ENCODE results near the gene AGPAT1.
"Not testable (repeated sequence)": the region's sequence is repeated elsewhere in the genome, so short reads cannot be mapped to it uniquely, and the experiment has no call there.

AGPAT1 gene

GRCh38 chr6:32186151-32186840 is 10.4 kb upstream of the AGPAT1 start:
- not testable (repeated sequence) for DNase-seq (ENCODE audit: low read depth)

DNA sequence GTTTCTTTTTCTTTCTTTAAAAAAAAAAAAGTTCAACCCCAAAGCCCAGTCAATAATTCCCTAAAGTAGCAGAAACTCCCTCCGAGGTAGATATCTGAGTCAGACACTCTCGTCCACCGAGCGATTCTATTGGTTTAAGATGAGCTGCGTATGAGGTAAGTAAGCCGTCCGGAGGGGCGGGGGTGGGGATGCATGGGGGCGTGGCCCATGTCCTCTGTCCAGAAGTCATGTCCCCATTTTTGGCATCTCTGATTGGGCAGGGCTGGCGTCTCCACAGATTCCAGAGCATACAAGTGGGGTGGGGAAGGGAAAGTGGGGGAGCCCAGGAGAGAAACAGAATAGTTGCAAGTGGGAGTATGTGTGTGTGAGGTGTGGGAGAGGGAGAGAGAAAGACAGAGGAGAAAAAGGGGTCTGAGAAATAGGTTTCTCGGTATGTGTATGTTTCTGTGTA is 9.8 kb upstream of the AGPAT1 start:
- DNase-seq (ENCODE audit: low read depth), result peak; percentile 47

GRCh38 chr6:32184084-32184640 is 8.3 kb upstream of the AGPAT1 start, which contains the start of gene AGER:
TSS of gene AGER (minus strand) at chr6:32184253. CDS start at chr6:32184222, 31 bp downstream.
- no peak for DNase-seq (ENCODE audit: low read depth)

GRCh38 chr6:32183483-32184083 is 7.7 kb upstream of the AGPAT1 start:
- no peak for DNase-seq (ENCODE audit: low read depth)

DNA sequence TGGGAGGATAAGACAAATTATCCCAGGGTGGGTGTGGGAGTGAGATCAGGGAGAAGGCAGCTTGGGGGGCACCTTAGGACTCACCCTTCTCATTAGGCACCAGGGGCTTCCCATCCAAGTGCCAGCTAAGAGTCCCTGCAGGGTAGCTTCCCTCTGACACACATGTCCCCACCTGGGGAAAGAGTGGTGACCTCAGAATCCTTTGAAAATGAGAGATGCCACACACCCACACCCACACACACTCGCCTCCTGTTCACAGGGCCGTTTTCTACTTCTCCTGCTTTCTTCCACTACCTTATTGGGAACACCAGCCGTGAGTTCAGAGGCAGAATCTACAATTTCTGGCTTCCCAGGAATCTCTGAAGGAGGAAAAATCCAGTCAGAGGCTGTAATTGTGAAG is 7.1 kb upstream of the AGPAT1 start:
- no peak for DNase-seq (ENCODE audit: low read depth)

- no peak for DNase-seq (ENCODE audit: low read depth)
Measured at GRCh38 chr6:32182555-32182981, 6.7 kb upstream of the AGPAT1 start.

DNA sequence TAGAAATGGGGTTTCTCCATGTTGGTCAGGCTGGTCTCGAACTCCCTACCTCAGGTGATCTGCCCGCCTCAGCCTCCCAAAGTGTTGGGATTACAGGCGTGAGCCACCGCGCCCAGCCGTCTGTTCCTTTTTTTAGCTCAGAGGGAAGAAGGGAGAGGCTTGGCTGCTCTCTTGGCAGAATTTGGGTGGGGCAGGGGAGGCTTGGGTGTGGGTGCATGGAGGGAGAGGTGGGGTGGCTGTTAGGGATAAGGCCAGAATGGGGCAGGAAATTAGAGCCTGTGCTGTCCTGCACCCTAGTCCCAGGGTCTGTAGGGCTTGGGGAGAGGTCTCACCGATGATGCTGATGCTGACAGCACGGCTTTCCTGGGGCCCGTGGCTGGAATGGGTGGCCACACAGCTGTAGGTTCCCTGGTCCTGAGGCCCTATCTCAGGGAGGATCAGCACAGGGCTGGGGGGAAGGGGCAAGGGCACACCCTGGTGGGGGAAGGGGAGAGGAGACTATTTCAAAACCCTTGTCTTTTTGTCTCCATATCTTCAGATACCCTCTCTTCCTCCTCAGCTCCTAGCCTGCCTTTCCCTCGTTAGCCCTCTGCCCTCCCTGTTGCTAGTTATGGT is 6.1 kb upstream of the AGPAT1 start:
- DNase-seq (ENCODE audit: low read depth), result no peak

GRCh38 chr6:32181148-32181702 is 5.3 kb upstream of the AGPAT1 start:
- DNase-seq (ENCODE audit: low read depth), result no peak

- DNase-seq (ENCODE audit: low read depth), result no peak
Measured at GRCh38 chr6:32179766-32180405, 4.0 kb upstream of the AGPAT1 start.

GRCh38 chr6:32178547-32179440 is 2.9 kb upstream of the AGPAT1 start:
- DNase-seq (ENCODE audit: low read depth), result no peak

DNA sequence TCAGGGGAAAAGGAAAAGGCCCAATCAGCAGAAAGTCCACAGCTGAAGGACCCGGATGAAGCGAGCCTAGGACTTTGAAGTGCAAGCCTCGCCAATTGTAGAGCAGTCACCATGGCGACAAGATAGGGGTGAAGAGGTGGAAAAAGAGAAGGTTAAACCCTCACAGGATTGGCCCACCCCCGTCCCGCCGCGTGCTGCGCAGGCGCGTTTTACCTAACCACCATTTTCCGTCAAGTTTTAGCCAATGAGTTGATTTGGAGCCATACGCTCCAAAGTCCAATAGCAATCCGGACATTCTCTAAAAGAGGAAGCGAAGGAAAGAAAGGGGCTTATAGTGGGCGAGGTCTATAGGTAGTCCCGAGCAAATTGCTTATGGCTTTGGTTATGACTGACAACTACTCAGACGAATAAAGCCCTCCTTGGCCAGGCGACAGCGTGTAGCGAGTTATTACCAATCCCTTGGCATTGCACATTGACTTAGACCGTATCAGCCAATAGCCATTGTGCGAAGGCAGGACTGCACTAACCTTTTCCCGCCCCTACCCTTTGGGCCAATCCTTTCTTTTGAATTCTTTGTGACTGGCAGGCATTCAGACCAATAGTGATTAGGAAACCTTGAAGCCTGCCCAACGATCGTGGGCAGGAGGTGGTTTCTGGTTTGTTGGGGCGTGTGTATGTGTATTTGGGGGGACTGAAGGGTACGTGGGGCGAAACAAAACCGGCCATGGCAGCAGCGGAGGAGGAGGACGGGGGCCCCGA is 2.1 kb upstream of the AGPAT1 start, which contains the start of gene RNF5:
TSS of gene RNF5 (plus strand) at position 618 of the 759 bp plus-strand sequence. CDS start at position 725, 107 bp downstream.
- peak; percentile 90 for DNase-seq (ENCODE audit: low read depth)

DNA sequence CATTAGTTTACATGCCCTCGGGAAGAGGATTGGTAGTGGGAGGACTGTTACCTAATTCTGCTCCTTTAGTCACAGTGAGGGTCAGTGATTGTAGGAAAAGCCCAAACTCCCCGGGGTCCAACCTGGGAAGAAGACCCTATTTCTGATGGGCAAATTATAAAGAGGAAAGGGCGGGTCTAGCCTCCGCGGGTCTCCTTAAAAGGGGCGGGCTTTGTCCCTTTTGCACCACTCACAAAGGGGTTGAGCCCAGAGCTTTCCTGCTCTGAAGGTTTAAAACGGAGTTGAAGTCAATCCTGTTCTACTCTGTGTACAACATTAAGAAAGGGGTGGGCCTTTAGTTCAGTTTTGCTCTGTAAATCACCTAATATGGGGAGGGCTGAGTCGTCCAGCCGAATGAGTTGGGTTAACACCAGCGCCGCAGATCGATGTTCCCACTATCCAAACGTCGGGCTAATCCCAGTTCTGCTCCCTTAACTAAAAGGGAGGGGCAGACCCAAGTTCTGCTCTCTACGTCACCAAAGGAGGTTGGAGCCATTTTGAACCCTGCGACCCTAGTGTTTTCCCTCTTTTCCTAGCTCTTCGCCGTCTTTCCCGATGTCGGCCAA is 1.4 kb upstream of the AGPAT1 start:
- no peak for DNase-seq (ENCODE audit: low read depth)

DNA sequence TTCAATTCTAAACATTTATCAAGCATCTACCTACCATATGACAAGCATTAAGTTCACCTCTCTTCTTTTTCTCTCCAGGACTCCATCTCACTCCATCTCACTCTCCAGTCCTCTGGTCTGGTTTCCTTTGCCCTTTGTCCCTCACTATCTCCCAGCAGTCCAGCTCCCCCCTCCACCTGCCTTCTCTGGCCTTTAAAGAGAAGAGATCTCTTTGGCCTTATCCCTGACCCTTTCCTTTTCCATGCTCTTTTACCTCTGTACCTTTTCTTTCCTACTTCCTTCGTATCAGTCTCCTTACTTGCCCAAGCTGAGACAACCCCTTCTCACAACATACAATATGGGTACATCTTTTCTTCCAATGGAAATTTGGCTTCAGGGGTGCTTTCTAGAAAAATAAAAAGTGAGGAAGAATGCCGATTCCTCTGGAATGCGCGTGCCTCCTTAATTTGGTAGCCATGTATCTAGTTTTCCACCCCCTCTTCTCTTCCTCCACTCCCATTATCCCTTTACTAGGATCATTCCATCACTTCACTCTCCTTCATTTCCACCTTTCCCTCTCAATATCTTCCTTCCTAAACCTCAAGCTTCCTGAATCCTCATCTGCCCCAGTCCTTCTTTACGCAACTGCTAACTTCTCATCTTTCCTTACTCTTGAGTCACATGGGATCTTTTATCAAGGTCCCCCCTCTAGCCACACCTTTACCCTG is 745 bp upstream of the AGPAT1 start:
- no peak for DNase-seq (ENCODE audit: low read depth)

DNA sequence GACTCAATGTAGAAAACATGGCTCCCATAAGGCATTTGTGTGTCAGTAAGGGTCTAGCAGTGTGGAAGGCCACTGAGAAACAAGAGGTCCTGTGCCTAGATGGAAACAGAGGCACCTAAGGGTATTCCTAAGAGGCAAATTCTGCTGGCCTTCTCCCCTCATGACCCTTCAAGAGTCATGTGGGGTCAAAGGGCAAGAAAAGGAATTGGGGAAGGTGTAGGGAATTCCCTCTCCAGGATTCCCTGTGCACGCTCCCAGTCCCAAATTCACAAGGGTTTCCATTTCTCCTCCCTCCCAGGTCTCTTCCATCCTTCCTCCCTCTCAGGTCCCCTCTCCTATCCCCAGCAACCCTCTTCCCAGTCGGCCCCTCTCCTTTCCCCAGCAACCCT is 568 bp downstream of the AGPAT1 start:
- DNase-seq (ENCODE audit: low read depth), result no peak

- DNase-seq (ENCODE audit: low read depth), result no peak
Measured at GRCh38 chr6:32174416-32174815, 1.5 kb downstream of the AGPAT1 start.

DNA sequence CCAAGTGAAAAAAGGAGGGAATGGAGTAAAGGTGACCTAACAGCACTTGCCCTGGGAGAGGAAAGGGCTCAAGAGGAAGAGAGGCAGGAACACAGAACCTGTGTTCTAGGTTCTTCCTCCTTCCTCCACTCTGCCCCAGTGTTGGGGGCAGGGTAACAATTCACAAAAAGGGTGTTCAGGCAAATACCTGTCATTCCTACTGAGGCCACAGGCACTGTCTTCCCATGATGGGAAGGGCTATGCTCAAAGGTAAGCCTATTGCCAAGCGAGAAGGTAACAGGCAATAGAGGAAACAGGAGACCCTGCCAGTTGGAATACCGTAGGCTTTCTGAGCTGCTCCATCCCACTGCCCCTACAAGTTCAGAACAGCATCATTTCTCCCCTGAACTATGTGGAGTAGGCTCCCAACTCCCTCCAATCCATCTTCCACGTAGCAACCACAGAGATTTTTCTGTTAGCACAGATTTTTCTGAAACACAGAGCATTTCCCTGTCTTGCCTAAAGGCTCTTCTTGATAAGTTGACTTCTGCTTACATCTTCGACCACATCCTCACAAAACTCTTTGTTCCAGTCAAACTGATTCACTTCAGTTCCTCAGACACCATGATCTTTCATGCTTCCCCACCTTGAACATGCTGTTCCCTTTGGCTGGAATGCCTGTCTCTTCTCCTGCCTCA is 2.7 kb downstream of the AGPAT1 start:
- DNase-seq (ENCODE audit: low read depth), result no peak

- DNase-seq (ENCODE audit: low read depth), result no peak
Measured at GRCh38 chr6:32171234-32171633, 4.7 kb downstream of the AGPAT1 start.

- no peak for DNase-seq (ENCODE audit: low read depth)
Measured at GRCh38 chr6:32170294-32170693, 5.6 kb downstream of the AGPAT1 start.

All from activated T-cell treated with anti-CD3 and anti-CD28 coated beads for 24 hours (primary cell).